Ecto neural progenitor cell (in vitro differentiated cells): ENCODE data around the gene SUGT1.
"Not testable (repeated sequence)": the region's sequence is repeated elsewhere in the genome, so short reads cannot be mapped to it uniquely, and the experiment has no call there.

Experiments
- DNase-seq: peaks from one replicate; pipeline ENCODE4 v3.0.0-alpha.2; 2018; ENCODE audit warnings: low spot score

SUGT1 gene

GRCh38 chr13:52669677-52670076 is 17.0 kb downstream of the SUGT1 start:
- DNase-seq: no peak

GRCh38 chr13:52670726-52671125 is 18.1 kb downstream of the SUGT1 start:
- no peak for DNase-seq

- DNase-seq: no peak
Observed at GRCh38 chr13:52673465-52673864, 20.8 kb downstream of the SUGT1 start.

GRCh38 chr13:52677823-52678222 is 25.2 kb downstream of the SUGT1 start:
- DNase-seq: no peak

- DNase-seq: not testable (repeated sequence)
Observed at GRCh38 chr13:52685806-52686205, 33.2 kb downstream of the SUGT1 start.

GRCh38 chr13:52686376-52686775 is 33.7 kb downstream of the SUGT1 start:
- DNase-seq: no peak

GRCh38 chr13:52695856-52696255 is 43.2 kb downstream of the SUGT1 start:
- no peak for DNase-seq

- no peak for DNase-seq
Observed at GRCh38 chr13:52696566-52696965, 43.9 kb downstream of the SUGT1 start.

- DNase-seq: no peak
Observed at GRCh38 chr13:52701728-52702465, 49.3 kb downstream of the SUGT1 start.

GRCh38 chr13:52703482-52703881 is 50.8 kb downstream of the SUGT1 start:
- DNase-seq: no peak

- no peak for DNase-seq
Observed at GRCh38 chr13:52706081-52706480, 53.4 kb downstream of the SUGT1 start.

- DNase-seq: no peak
Observed at GRCh38 chr13:52707375-52707774, 54.7 kb downstream of the SUGT1 start.

GRCh38 chr13:52708266-52708665 is 55.6 kb downstream of the SUGT1 start:
- DNase-seq: not testable (repeated sequence)

GRCh38 chr13:52711286-52711685 is 58.6 kb downstream of the SUGT1 start:
- DNase-seq: peak; percentile 62

- DNase-seq: no peak
Observed at GRCh38 chr13:52712385-52712784, 59.7 kb downstream of the SUGT1 start.

GRCh38 chr13:52713894-52714293 is 61.3 kb downstream of the SUGT1 start:
- no peak for DNase-seq

GRCh38 chr13:52720904-52721303 is 68.3 kb downstream of the SUGT1 start:
- DNase-seq: not testable (repeated sequence)

- DNase-seq: not testable (repeated sequence)
Observed at GRCh38 chr13:52721356-52721755, 68.7 kb downstream of the SUGT1 start.

- no peak for DNase-seq
Observed at GRCh38 chr13:52723181-52723580, 70.5 kb downstream of the SUGT1 start.

- no peak for DNase-seq
Observed at GRCh38 chr13:52725302-52725701, 72.7 kb downstream of the SUGT1 start.

- DNase-seq: no peak
Observed at GRCh38 chr13:52726258-52726657, 73.6 kb downstream of the SUGT1 start.

- no peak for DNase-seq
Observed at GRCh38 chr13:52734075-52734623, 81.5 kb downstream of the SUGT1 start.

GRCh38 chr13:52736891-52737290 is 84.3 kb downstream of the SUGT1 start:
- no peak for DNase-seq

GRCh38 chr13:52737451-52737850 is 84.8 kb downstream of the SUGT1 start:
- no peak for DNase-seq
